A673 (cell line): ENCODE measurements around the gene LRRC55. TPM values are rescaled to one million over a fixed set of nuclear protein-coding genes. Genes with fewer than 3 reads are reported as not detected.

ENCODE experiments used
- BruUV-seq: library from RNA; stranded (reverse); fragments of 400-500 nt; replicated peaks from 2 replicates; lab custom pipeline; 2021; lab: Mats Ljungman, UMichigan
- CTCF ChIA-PET: fragments of 300-600 bp; sonication (Branson Sonifier 250); formaldehyde crosslinking; loops from one replicate; lab custom pipeline; 2022; ENCODE audit warnings: antibody characterized with exemption; lab: Charles Lee
- POLR2A ChIA-PET: fragments of 300-600 bp; sonication (Branson Sonifier 250); formaldehyde crosslinking; loops from one replicate; lab custom pipeline; 2022; ENCODE audit warnings: antibody characterized with exemption; ENCODE audit not compliant: low non-redundant PET; lab: Charles Lee
- DNase-seq: peaks from one replicate; pipeline ENCODE4 v3.0.0-alpha.2; 2015; ENCODE audit warnings: low spot score
- H3K27ac ChIP-seq: fragments of 200-600 bp; sonication (generic); 2 replicates; pipeline ENCODE4 v1.5.1; 2016; ENCODE audit warnings: mixed run types, low read depth, mild to moderate bottlenecking, mixed read lengths, antibody characterized with exemption, low read length; ENCODE audit not compliant: poor library complexity, severe bottlenecking
- H3K27me3 ChIP-seq: fragments of 200-600 bp; sonication (generic); replicated peaks from 2 replicates; pipeline ENCODE4 v1.6.1; 2017; ENCODE audit warnings: mixed run types, low read depth, mild to moderate bottlenecking, mixed read lengths, antibody characterized with exemption, low read length; ENCODE audit not compliant: insufficient read depth, poor library complexity
- H3K36me3 ChIP-seq: fragments of 200-600 bp; sonication (generic); 2 replicates; pipeline ENCODE4 v1.6.1; 2016; ENCODE audit warnings: mixed run types, mild to moderate bottlenecking, mixed read lengths, antibody characterized with exemption, low read length; ENCODE audit not compliant: insufficient read depth, poor library complexity, severe bottlenecking
- H3K4me1 ChIP-seq: fragments of 200-600 bp; sonication (generic); 2 replicates; pipeline ENCODE4 v1.6.1; 2017; ENCODE audit warnings: mixed run types, mild to moderate bottlenecking, mixed read lengths, antibody characterized with exemption, low read length; ENCODE audit not compliant: insufficient read depth, poor library complexity, severe bottlenecking
- H3K4me3 ChIP-seq: fragments of 200-600 bp; sonication (generic); 2 replicates; pipeline ENCODE4 v1.5.1; 2016; ENCODE audit warnings: low read depth, mixed run types, mild to moderate bottlenecking, mixed read lengths, low read length; ENCODE audit not compliant: poor library complexity, severe bottlenecking
- H3K9me3 ChIP-seq: fragments of 200-600 bp; sonication (generic); 2 replicates; pipeline ENCODE4 v1.6.1; 2016; ENCODE audit warnings: mixed run types, low read depth, mild to moderate bottlenecking, mixed read lengths, antibody characterized with exemption, low read length; ENCODE audit not compliant: poor library complexity, severe bottlenecking
- CTCF ChIP-seq: fragments of 300-800, 200-600 bp; sonication (generic); conservative IDR thresholded peaks from 2 replicates; pipeline ENCODE4 v1.5.1; 2017; ENCODE audit warnings: low read depth, mild to moderate bottlenecking, antibody characterized with exemption, low read length, moderate library complexity, mixed read lengths
- EZH2 ChIP-seq: fragments of 200-600 bp; sonication (generic); IDR thresholded peaks from 2 replicates; pipeline ENCODE4 v1.6.1; 2017; ENCODE audit warnings: borderline replicate concordance, low read depth, mild to moderate bottlenecking, mixed read lengths, antibody characterized with exemption, low read length; ENCODE audit not compliant: poor library complexity, severe bottlenecking
- intact Hi-C: fragments of 100-400 bp; cut with micrococcal nuclease; formaldehyde crosslinking; loops from one replicate; pipeline ENCODE4 v1.10.0; 2022; ENCODE audit not compliant: unreplicated experiment
- total RNA-seq: library from RNA; stranded (reverse); gene quantifications from 2 replicates; pipeline ENCODE4 v1.2.3, GENCODE V29; 2021

LRRC55 gene
- total RNA-seq, 1 experiment from 2014 or later = 3.0 TPM

GRCh38 chr11:57154739-57155138 lies 27.0 kb upstream of the LRRC55 start:
- no peak for TF ChIP-seq CTCF
- no peak for TF ChIP-seq EZH2
- Histone ChIP-seq H3K9me3 (no peaks in the 10 kb centered on the region), H3K4me1 (no peaks in the 10 kb centered on the region), H3K27me3 (no peaks in the 10 kb centered on the region), H3K36me3 (no peaks in the 10 kb centered on the region), H3K27ac (no peak overlapping the region), H3K4me3 (no peak overlapping the region)
- ChIA-PET CTCF (no interaction called here), POLR2A (no interaction called here)
- intact Hi-C loops = no loop called here
- DNase-seq = no peak
- BruUV-seq = no TSS peak

- intact Hi-C loops = no loop called here
- Histone ChIP-seq H3K4me3 (no peak overlapping the region), H3K4me1 (no peaks in the 10 kb centered on the region), H3K36me3 (no peaks in the 10 kb centered on the region), H3K27ac (no peak overlapping the region), H3K9me3 (no peaks in the 10 kb centered on the region), H3K27me3 (no peaks in the 10 kb centered on the region)
- ChIA-PET POLR2A (no interaction called here), CTCF (interaction anchor here (0.7 kb wide), 1 partner anchor 94 kb away, joined by 3 read pairs; no protein-coding TSS in a partner anchor)
- no TSS peak for BruUV-seq
- no peak for TF ChIP-seq CTCF
- TF ChIP-seq EZH2 = no peak
- DNase-seq = no peak
Measured at GRCh38 chr11:57155400-57155799, 26.4 kb upstream of the LRRC55 start.

GRCh38 chr11:57155838-57156607 lies 25.7 kb upstream of the LRRC55 start:
- no TSS peak for BruUV-seq
- no peak for DNase-seq
- H3K36me3 ChIP-seq = no peaks in the 10 kb centered on the region
- no peaks in the 10 kb centered on the region for H3K9me3 ChIP-seq
- TF ChIP-seq CTCF = no peak
- TF ChIP-seq EZH2 = no peak
- ChIA-PET POLR2A (no interaction called here), CTCF (interaction anchor here (0.7 kb wide), 1 partner anchor 94 kb away, joined by 3 read pairs; no protein-coding TSS in a partner anchor)
- intact Hi-C loops = no loop called here
- no peak overlapping the region for H3K4me3 ChIP-seq
- no peaks in the 10 kb centered on the region for H3K27me3 ChIP-seq
- no peaks in the 10 kb centered on the region for H3K4me1 ChIP-seq
- no peak overlapping the region for H3K27ac ChIP-seq
